Breast epithelium (tissue), 4 donors: ENCODE measurements around the gene MPC2. TPM values are rescaled to one million over a fixed set of nuclear protein-coding genes. Genes with fewer than 3 reads are reported as not detected.

Source experiments
- DNase-seq, 2 donors: peaks; one replicate each; pipeline ENCODE4 v3.0.0-alpha.2; 2019; ENCODE audit warnings: low spot score in 2 of 2
- H3K27ac ChIP-seq, 2 donors: fragments of 200-600 bp; sonication (generic) in 1 of 2; one replicate each; pipeline ENCODE4 v1.5.1; 2016 to 2019; ENCODE audit warnings: mild to moderate bottlenecking in 1 of 2
- H3K27me3 ChIP-seq, 2 donors: fragments of 200-600 bp; sonication (generic) in 1 of 2; one replicate each; pipeline versions ENCODE4 v1.5.1 to v1.6.0; 2017 to 2019; ENCODE audit warnings: control low read depth in 1 of 2, mild to moderate bottlenecking in 1 of 2
- H3K36me3 ChIP-seq: fragments of 200-600 bp; one replicate; pipeline ENCODE4 v1.5.1; 2019
- H3K4me1 ChIP-seq, 2 donors: fragments of 200-600 bp; sonication (generic); one replicate each; pipeline ENCODE4 v1.5.1; 2016 to 2019; ENCODE audit warnings: control low read depth in 1 of 2
- H3K4me3 ChIP-seq, 3 donors: fragments of 200-600 bp; sonication (generic); 1 replicate in 2 of 3; 2 replicates in 1 of 3; pipeline ENCODE4 v1.5.1; 2016 to 2019; ENCODE audit warnings: mild to moderate bottlenecking in 3 of 3, moderate library complexity in 2 of 3
- H3K9me3 ChIP-seq, 2 donors: fragments of 200-600 bp; sonication (generic) in 1 of 2; one replicate each; pipeline ENCODE4 v1.5.1; 2016 to 2019; ENCODE audit warnings: control low read depth in 1 of 2
- POLR2A ChIP-seq: fragments of 450-650 bp; IDR thresholded peaks from one replicate; pipeline ENCODE4 v1.6.1; 2016; ENCODE audit warnings: antibody characterized with exemption, mild to moderate bottlenecking, moderate library complexity
- POLR2AphosphoS5 ChIP-seq, 3 donors: sonication (generic); formaldehyde crosslinking; IDR thresholded peaks; one replicate each; pipeline ENCODE4 v1.6.1; 2017; ENCODE audit warnings: antibody characterized with exemption in 3 of 3
- intact Hi-C: fragments of 100-400 bp; cut with DNase I; formaldehyde crosslinking; loops from one replicate; pipeline ENCODE4 v1.15.1; 2023; ENCODE audit warnings: low total_unique reads
- total RNA-seq, 3 donors: library from RNA; depleted of rRNA; stranded (reverse); fragments of >200 nt; gene quantifications; one replicate each; pipeline ENCODE4 v1.1.0, GENCODE V29; 2016
- TF ChIP-seq, protein P1 (sequence below), 3 donors: fragments of 450-650 bp; IDR thresholded peaks; one replicate each; pipeline ENCODE4 v1.5.1; 2016 to 2017; ENCODE audit warnings: antibody characterized with exemption in 3 of 3, mild to moderate bottlenecking in 3 of 3, moderate library complexity in 3 of 3

The MPC2 gene
- total RNA-seq, 3 donors from 2014 or later = 28.8 to 37.0 (median 29.8) TPM

DNA sequence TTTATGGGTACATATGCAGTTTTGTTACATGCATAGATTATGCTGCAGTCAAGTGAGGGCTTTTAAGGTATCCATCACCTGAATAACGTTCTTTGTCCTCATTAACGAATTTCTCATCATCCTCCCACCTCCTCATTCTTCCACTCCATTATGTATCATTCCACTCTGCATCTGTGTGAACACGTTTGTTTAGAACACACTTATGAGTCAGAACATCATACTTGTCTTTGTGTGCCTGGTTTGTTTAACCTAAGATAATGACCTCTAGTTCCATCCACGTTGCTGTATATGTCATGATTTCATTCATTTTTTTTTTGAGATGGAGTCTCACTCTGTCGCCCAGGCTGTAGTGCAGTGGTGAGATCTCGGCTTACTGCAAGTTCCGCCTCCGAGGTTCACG lies 6.7 kb upstream of the MPC2 start:
- intact Hi-C loops = no loop called here
- Histone ChIP-seq H3K36me3 (no peaks in the 10 kb centered on the region), H3K4me3 (no peak overlapping the region), H3K4me1 (no peaks in the 10 kb centered on the region), H3K27me3 (no peaks in the 10 kb centered on the region), H3K27ac (no peak overlapping the region), H3K9me3 (no peaks in the 10 kb centered on the region)
- DNase-seq = no peak
- TF ChIP-seq, protein P1, sequence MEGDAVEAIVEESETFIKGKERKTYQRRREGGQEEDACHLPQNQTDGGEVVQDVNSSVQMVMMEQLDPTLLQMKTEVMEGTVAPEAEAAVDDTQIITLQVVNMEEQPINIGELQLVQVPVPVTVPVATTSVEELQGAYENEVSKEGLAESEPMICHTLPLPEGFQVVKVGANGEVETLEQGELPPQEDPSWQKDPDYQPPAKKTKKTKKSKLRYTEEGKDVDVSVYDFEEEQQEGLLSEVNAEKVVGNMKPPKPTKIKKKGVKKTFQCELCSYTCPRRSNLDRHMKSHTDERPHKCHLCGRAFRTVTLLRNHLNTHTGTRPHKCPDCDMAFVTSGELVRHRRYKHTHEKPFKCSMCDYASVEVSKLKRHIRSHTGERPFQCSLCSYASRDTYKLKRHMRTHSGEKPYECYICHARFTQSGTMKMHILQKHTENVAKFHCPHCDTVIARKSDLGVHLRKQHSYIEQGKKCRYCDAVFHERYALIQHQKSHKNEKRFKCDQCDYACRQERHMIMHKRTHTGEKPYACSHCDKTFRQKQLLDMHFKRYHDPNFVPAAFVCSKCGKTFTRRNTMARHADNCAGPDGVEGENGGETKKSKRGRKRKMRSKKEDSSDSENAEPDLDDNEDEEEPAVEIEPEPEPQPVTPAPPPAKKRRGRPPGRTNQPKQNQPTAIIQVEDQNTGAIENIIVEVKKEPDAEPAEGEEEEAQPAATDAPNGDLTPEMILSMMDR (IDR thresholded peaks at IDR 0.05) = no peak
- no peak for TF ChIP-seq POLR2A
- TF ChIP-seq POLR2AphosphoS5 (IDR thresholded peaks at IDR 0.05) = no peak

DNA sequence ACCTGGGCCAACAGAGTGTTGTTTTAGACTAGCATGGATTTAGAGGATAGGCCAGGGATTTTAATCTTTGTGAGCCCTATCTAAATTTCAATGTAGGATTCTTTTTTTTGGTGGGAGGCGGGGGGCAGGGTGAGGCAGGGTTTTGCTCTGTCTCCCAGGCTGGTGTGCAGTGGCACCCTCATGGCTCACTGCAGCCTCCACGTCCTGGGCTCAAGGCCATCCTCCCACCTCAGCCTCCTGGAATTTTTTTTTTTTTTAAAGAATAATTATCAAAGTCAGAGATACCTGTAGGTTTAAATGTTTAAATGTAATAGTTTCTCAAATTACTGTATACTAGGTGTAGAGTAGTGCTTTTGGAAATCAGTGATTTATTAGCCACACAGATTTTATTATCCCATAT lies 3.4 kb upstream of the MPC2 start:
- Histone ChIP-seq H3K27ac (no peak overlapping the region), H3K9me3 (no peaks in the 10 kb centered on the region), H3K36me3 (no peaks in the 10 kb centered on the region), H3K27me3 (no peaks in the 10 kb centered on the region), H3K4me1 (no peaks in the 10 kb centered on the region), H3K4me3 (no peak overlapping the region)
- no peak for DNase-seq
- TF ChIP-seq POLR2A = no peak
- intact Hi-C loops = no loop called here

DNA sequence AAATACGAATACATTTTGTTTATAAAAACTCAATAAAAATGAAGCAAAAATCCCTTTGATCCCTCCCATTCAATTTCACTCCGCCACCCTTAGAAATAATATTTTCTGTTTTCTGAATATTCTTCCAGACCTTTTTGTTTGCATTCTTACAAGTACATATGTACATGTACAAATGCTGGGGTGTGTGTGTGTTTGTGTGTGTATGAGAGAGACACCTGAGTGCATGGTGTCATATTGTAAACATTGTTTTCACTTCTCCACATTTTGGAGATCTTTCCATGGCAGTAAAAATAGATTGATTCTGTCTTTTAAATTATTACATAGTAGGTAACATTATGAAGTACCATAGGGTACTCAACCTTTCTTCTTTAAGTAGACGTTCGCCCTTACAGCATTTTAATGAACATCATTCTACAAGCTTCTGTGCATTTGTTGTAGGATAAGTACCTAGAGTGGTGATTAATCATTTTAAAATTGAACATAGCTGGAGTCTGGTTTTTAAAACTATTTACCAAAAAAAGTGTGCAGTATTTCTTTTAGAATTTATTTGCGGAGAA lies 1.3 kb upstream of the MPC2 start:
- Histone ChIP-seq H3K27ac (peak overlapping the region in 1 of 2 donors; percentile 98), H3K27me3 (no peaks in the 10 kb centered on the region), H3K9me3 (no peaks in the 10 kb centered on the region), H3K4me3 (peak overlapping the region; percentile 87 to 97 (median 94)), H3K36me3 (no peaks in the 10 kb centered on the region), H3K4me1 (peaks cover 0 to 15% of the 10 kb centered on the region in 2 donors)
- no peak for DNase-seq
- intact Hi-C loops = no loop called here
- no peak for TF ChIP-seq POLR2AphosphoS5 (IDR thresholded peaks at IDR 0.05)

DNA sequence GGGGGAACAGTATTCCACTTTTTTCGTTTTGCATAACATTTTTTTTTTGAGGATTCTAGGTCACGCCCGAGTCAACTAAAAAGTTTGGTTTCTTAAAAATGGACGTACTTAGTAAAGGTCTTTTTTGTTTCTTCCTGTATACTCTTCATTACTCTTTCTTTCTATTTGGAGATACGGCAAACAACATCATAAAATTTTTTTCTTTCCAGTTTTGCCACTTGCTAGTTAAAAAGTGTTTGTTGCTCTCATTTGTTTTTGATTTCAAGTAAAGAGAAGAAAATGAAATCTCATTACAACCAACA lies 788 bp upstream of the MPC2 start:
- intact Hi-C loops = no loop called here

DNA sequence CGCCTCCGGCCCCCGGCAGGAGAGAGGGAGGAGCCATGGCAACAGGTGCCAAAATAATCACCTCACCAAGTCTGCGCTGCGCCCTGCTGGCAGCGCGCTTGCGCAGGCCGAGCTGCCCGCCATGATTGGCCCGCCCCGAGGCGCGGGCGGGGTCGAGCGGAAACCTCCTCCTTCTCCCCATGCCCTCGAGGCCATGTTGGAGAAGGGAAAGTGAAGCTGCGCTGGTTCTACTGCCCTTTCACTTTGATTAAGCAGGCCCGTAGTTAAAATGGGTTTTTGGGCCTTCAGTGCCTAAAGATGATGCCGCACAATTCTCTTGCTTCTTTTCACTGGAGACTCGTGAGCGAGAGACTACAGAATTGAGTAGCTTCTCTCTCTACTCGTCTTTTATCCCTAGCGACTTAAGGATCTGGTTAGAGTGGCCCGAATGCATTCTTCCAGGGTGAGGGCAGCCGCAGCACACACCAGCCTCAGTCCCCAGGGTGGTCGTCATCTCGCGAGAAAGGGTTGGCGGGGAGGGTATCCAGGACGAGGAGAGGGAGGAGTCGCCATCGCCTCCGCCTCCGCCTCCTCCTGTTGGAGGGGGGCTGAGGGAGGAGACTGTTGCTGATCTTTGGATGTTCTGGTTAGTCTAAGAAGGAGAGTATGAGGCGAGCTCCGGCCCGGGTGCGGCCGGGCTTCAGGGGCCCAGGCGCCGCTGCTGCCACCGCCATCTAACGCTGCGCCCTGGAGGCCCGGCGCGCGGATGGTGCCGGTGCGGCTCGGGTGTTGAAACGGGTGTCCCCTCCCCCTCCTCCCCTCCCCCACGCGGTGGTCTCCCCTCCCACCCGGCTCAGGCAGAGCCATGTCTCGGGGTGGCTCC lies 573 bp downstream of the MPC2 start, which contains the start of gene DCAF6:
Gene DCAF6, plus strand, starts transcription at position 616 of the 862 bp plus-strand sequence. Its CDS starts 229 bp downstream, at position 845.
- intact Hi-C loops = no loop called here
- H3K4me3 ChIP-seq = peak within 1 kb of the TSS; percentile 87 to 97 (median 94)
- H3K9me3 ChIP-seq = no peaks in the 10 kb centered on the region
- H3K36me3 ChIP-seq = no peaks in the 10 kb centered on the region
- H3K27ac ChIP-seq = peak within 1 kb of the TSS; percentile 98
- DNase-seq = peak; percentile 95 to 97
- peaks cover 0 to 15% of the 10 kb centered on the region in 2 donors for H3K4me1 ChIP-seq
- H3K27me3 ChIP-seq = no peaks in the 10 kb centered on the region
- TF ChIP-seq POLR2AphosphoS5 (IDR thresholded peaks at IDR 0.05) (peak; percentile 35 to 91 (median 86)), POLR2A (peak; percentile 88)
- TF ChIP-seq, protein P1 (IDR thresholded peaks at IDR 0.05) = no peak

More for the DNA sequence above, 788 bp upstream of the MPC2 start:
- no peak for DNase-seq
- TF ChIP-seq POLR2A (no peak), POLR2AphosphoS5 (IDR thresholded peaks at IDR 0.05) (no peak)
- TF ChIP-seq, protein P1 (IDR thresholded peaks at IDR 0.05) = no peak
- Histone ChIP-seq H3K27ac (peak overlapping the region; percentile 98), H3K9me3 (no peaks in the 10 kb centered on the region), H3K4me3 (peak overlapping the region; percentile 87 to 97 (median 94)), H3K27me3 (no peaks in the 10 kb centered on the region), H3K4me1 (peaks cover 0 to 15% of the 10 kb centered on the region in 2 donors), H3K36me3 (no peaks in the 10 kb centered on the region)
